Measurements from ENCODE around the gene ARHGEF7.

The ARHGEF7 gene

GRCh38 chr13:111346101-111346680, 231.1 kb downstream of the ARHGEF7 start:
- no peak for DNase-seq (ENCODE audit: extremely low read depth, low read depth)
- no peak overlapping the region for H3K4me3 ChIP-seq (replicated peaks; ENCODE audit: low read depth, low read length)
- no peak for TF ChIP-seq CTCF (IDR thresholded peaks at IDR 0.05; ENCODE audit: low read depth, low read length, missing control alignments)

DNA sequence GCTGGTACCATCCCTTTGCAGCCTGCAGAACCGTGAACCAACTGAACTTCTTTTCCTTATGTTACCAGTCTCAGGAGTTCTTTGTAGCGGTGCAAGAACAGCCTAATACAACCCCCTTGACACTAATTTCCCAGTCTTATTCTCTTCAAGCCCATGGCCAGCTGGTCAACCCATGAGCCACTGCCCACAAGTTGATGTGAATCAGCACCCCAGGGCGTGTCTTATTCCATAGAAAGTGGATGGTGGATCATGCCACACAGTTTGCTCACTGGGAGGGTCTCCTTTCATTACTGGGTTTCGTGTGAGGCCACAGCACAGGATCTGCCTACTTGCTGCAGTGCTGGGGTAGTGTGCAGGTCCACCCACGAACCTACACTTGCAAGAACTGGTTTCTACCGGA, 232.3 kb downstream of the ARHGEF7 start:
- no peak for TF ChIP-seq CTCF (IDR thresholded peaks at IDR 0.05; ENCODE audit: low read depth, low read length, missing control alignments)
- H3K4me3 ChIP-seq (replicated peaks; ENCODE audit: low read depth, low read length): no peak overlapping the region
- DNase-seq (ENCODE audit: extremely low read depth, low read depth): no peak

DNA sequence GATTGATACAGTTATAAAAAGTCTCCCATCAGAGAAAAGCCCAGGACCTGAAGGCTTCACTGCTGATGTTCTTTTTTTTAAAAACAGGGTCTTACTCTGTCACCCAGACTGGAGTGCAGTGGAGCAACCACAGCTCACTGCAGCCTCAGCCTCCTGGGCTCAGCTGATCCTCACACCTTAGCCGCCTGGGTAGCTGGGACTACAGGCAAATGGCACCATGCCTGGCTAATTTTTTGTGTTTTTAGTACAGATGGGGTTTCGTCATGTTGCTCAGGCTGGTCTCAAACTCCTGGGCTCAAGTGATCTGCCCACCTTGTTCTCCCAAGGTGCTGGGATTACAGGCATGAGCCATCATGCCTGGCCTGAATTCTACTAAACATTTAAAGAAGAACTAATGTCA, 238.4 kb downstream of the ARHGEF7 start:
- no peak overlapping the region for H3K4me3 ChIP-seq (replicated peaks; ENCODE audit: low read depth, low read length)
- DNase-seq (ENCODE audit: extremely low read depth, low read depth): no peak
- no peak for TF ChIP-seq CTCF (IDR thresholded peaks at IDR 0.05; ENCODE audit: low read depth, low read length, missing control alignments)

DNA sequence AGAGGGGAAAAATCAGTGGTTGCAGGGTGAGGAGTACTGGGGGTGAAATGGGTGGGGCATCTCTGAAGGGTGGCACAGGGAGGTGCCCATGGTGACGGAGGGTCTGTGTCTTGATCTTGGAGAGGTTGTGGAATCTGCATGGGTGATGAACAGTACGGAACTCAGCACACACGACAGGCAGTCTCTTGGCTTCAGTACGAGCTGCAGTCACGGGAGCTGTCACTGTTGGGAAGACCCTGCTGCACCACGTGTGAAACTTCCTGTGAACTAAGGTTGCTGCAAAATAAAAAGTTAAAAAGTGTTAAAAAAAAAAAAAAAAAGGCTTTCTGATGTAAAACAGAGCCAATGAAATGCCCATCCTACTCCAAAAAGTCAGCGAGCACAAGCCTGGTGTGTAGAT, 239.7 kb downstream of the ARHGEF7 start:
- H3K4me3 ChIP-seq (replicated peaks; ENCODE audit: low read depth, low read length): no peak overlapping the region
- TF ChIP-seq CTCF (IDR thresholded peaks at IDR 0.05; ENCODE audit: low read depth, low read length, missing control alignments): no peak
- no peak for DNase-seq (ENCODE audit: extremely low read depth, low read depth)

Data from HFF-Myc (cell line).